ENCODE data around the gene STAU1.

Gene STAU1

GRCh38 chr20:49186535-49187329 lies 1.4 kb downstream of the STAU1 start:
- TF ChIP-seq TEAD4 (IDR thresholded peaks at IDR 0.05) (no peak), CREB1 (IDR thresholded peaks at IDR 0.05; ENCODE audit: low read depth) (no peak), ZBTB7A (IDR thresholded peaks at IDR 0.05; ENCODE audit: low read depth) (no peak), CEBPB (IDR thresholded peaks at IDR 0.05) (no peak), FOXM1 (IDR thresholded peaks at IDR 0.05; ENCODE audit: borderline replicate concordance, low read depth) (no peak), RAD21 (IDR thresholded peaks at IDR 0.05; ENCODE audit: low read depth) (no peak), YY1 (IDR thresholded peaks at IDR 0.05; ENCODE audit: low read depth) (no peak), USF1 (IDR thresholded peaks at IDR 0.05) (no peak), EP300 (IDR thresholded peaks at IDR 0.05; ENCODE audit: borderline replicate concordance) (no peak)

GRCh38 chr20:49185071-49185761 lies 2.9 kb downstream of the STAU1 start:
- TF ChIP-seq TCF12 (IDR thresholded peaks at IDR 0.05; ENCODE audit: low read depth), result no peak

- no peak for TF ChIP-seq REST (IDR thresholded peaks at IDR 0.05; ENCODE audit: low read depth)
- TF ChIP-seq CREB1 (IDR thresholded peaks at IDR 0.05; ENCODE audit: low read depth), result no peak
- no peak for TF ChIP-seq TCF12 (IDR thresholded peaks at IDR 0.05; ENCODE audit: low read depth)
- no peak for TF ChIP-seq RAD21 (IDR thresholded peaks at IDR 0.05; ENCODE audit: low read depth)
- no peak for TF ChIP-seq ZBTB7A (IDR thresholded peaks at IDR 0.05; ENCODE audit: low read depth)
- TF ChIP-seq NFIC (IDR thresholded peaks at IDR 0.05), result no peak
- TF ChIP-seq MAX (IDR thresholded peaks at IDR 0.05), result no peak
- no peak for TF ChIP-seq EP300 (IDR thresholded peaks at IDR 0.05; ENCODE audit: borderline replicate concordance)
- TF ChIP-seq TEAD4 (IDR thresholded peaks at IDR 0.05), result no peak
- no peak for TF ChIP-seq EGR1 (IDR thresholded peaks at IDR 0.05)
- TF ChIP-seq FOXM1 (IDR thresholded peaks at IDR 0.05; ENCODE audit: borderline replicate concordance, low read depth), result no peak
- no peak for TF ChIP-seq CEBPB (IDR thresholded peaks at IDR 0.05)
Observed at GRCh38 chr20:49184691-49185070, 3.5 kb downstream of the STAU1 start.

- TF ChIP-seq CREB1 (IDR thresholded peaks at IDR 0.05; ENCODE audit: low read depth) (no peak), MAX (IDR thresholded peaks at IDR 0.05) (no peak), TCF12 (IDR thresholded peaks at IDR 0.05; ENCODE audit: low read depth) (no peak), REST (IDR thresholded peaks at IDR 0.05; ENCODE audit: low read depth) (no peak), ZBTB7A (IDR thresholded peaks at IDR 0.05; ENCODE audit: low read depth) (no peak), CEBPB (IDR thresholded peaks at IDR 0.05) (no peak), NFIC (IDR thresholded peaks at IDR 0.05) (no peak), YY1 (IDR thresholded peaks at IDR 0.05; ENCODE audit: low read depth) (no peak), TAF1 (IDR thresholded peaks at IDR 0.05; ENCODE audit: low read depth) (no peak), EGR1 (IDR thresholded peaks at IDR 0.05) (no peak), USF1 (IDR thresholded peaks at IDR 0.05) (no peak), FOXM1 (IDR thresholded peaks at IDR 0.05; ENCODE audit: borderline replicate concordance, low read depth) (no peak), RAD21 (IDR thresholded peaks at IDR 0.05; ENCODE audit: low read depth) (no peak), EP300 (IDR thresholded peaks at IDR 0.05; ENCODE audit: borderline replicate concordance) (no peak), TEAD4 (IDR thresholded peaks at IDR 0.05) (no peak)
Observed at GRCh38 chr20:49183444-49183843, 4.7 kb downstream of the STAU1 start.

GRCh38 chr20:49181265-49181877 lies 6.8 kb downstream of the STAU1 start:
- TF ChIP-seq ZBTB7A (IDR thresholded peaks at IDR 0.05; ENCODE audit: low read depth) (no peak), TCF12 (IDR thresholded peaks at IDR 0.05; ENCODE audit: low read depth) (no peak), RAD21 (IDR thresholded peaks at IDR 0.05; ENCODE audit: low read depth) (no peak), USF1 (IDR thresholded peaks at IDR 0.05) (no peak), TEAD4 (IDR thresholded peaks at IDR 0.05) (no peak), EGR1 (IDR thresholded peaks at IDR 0.05) (no peak), FOXM1 (IDR thresholded peaks at IDR 0.05; ENCODE audit: borderline replicate concordance, low read depth) (no peak), NFIC (IDR thresholded peaks at IDR 0.05) (no peak), EP300 (IDR thresholded peaks at IDR 0.05; ENCODE audit: borderline replicate concordance) (no peak), YY1 (IDR thresholded peaks at IDR 0.05; ENCODE audit: low read depth) (no peak), MAX (IDR thresholded peaks at IDR 0.05) (no peak), CEBPB (IDR thresholded peaks at IDR 0.05) (no peak), REST (IDR thresholded peaks at IDR 0.05; ENCODE audit: low read depth) (no peak), CREB1 (IDR thresholded peaks at IDR 0.05; ENCODE audit: low read depth) (no peak), TAF1 (IDR thresholded peaks at IDR 0.05; ENCODE audit: low read depth) (no peak)
